ENCODE results near the gene SORCS3. TPM values are rescaled to one million over a fixed set of nuclear protein-coding genes. Genes with fewer than 3 reads are reported as not detected.

The SORCS3 gene
- total RNA-seq, 4 donors from 2014 or later = not detected

DNA sequence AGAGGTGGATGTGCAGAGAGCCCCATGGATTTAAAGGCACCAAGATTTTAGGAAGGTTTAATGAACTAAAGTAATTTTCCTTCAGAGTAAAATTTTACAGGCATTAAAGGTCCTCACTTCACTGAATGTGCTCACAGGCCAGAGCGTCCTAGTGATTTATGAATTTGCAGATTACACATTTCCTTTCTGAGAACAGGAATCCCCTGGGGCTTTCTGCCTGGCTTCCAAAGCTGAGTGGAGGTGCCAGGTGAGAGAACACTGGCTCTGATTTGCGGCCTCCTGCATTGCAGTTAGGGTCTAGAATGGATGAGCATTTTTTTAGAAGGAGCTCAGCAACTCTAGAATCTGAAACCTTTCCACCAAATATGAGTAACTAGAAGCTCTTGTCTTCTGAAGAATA, 194.3 kb downstream of the SORCS3 start:
- Histone ChIP-seq H3K9me3 (no peaks in the 10 kb centered on the region), H3K36me3 (no peaks in the 10 kb centered on the region), H3K27me3 (no peaks in the 10 kb centered on the region), H3K4me1 (no peaks in the 10 kb centered on the region), H3K27ac (no peak overlapping the region), H3K4me3 (no peak overlapping the region)
- no peak for DNase-seq
- intact Hi-C loops (cut with DNase I) = no loop called here
- WGBS, 2 donors = 30 to 37% methylated on average over 2 of the region's 2 CpGs
- TF ChIP-seq POLR2A (IDR thresholded peaks at IDR 0.05) = no peak
- TF ChIP-seq, protein P1, sequence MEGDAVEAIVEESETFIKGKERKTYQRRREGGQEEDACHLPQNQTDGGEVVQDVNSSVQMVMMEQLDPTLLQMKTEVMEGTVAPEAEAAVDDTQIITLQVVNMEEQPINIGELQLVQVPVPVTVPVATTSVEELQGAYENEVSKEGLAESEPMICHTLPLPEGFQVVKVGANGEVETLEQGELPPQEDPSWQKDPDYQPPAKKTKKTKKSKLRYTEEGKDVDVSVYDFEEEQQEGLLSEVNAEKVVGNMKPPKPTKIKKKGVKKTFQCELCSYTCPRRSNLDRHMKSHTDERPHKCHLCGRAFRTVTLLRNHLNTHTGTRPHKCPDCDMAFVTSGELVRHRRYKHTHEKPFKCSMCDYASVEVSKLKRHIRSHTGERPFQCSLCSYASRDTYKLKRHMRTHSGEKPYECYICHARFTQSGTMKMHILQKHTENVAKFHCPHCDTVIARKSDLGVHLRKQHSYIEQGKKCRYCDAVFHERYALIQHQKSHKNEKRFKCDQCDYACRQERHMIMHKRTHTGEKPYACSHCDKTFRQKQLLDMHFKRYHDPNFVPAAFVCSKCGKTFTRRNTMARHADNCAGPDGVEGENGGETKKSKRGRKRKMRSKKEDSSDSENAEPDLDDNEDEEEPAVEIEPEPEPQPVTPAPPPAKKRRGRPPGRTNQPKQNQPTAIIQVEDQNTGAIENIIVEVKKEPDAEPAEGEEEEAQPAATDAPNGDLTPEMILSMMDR (IDR thresholded peaks at IDR 0.05) = no peak

DNA sequence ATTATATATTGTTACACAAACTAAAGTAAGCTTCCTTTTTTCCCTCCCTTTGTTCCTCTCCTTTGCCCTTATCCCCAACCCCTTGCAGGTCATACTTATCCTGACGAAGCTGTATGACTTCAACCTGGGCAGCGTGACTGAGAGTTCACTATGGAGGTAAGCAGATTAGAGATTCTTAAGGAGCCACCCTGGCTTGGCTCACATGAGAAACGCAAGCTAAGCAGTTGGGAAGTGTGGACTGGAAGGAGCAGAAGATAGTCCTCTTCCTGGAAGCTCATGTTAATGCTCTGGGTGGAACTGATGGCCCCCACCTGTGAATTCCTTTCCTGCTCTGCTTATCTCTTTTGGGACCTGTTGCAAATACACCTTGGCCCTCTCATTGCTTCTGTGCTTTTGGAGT, 201.6 kb downstream of the SORCS3 start:
- H3K36me3 ChIP-seq = no peaks in the 10 kb centered on the region
- no peaks in the 10 kb centered on the region for H3K4me1 ChIP-seq
- H3K9me3 ChIP-seq = no peaks in the 10 kb centered on the region
- no peak overlapping the region for H3K27ac ChIP-seq
- intact Hi-C loops (cut with DNase I) = no loop called here
- no peak for DNase-seq
- TF ChIP-seq, protein P1 (IDR thresholded peaks at IDR 0.05) = no peak
- no peak overlapping the region for H3K4me3 ChIP-seq
- H3K27me3 ChIP-seq = no peaks in the 10 kb centered on the region
- 52 to 59% methylated on average over 2 to 3 of the region's 3 CpGs for WGBS, 2 donors

DNA sequence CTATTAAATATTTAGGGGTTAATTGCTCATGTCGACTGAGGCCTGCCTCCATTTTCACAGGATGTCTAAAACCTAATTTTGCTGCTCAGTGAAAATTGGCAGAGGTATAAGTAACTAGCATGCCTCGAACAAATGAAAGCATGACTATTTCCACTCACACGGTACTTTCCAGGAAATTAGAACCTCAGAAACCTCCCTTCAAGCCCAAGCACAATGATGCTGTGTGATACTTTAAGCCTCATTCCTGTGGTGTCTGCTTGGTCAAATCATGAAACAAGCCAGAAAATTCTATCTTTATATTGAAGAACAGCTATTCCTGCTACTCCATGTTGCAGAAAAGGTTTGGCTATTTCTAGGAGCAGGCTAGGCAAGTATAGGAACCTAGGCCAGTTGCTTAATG, 203.0 kb downstream of the SORCS3 start:
- Histone ChIP-seq H3K9me3 (no peaks in the 10 kb centered on the region), H3K4me3 (no peak overlapping the region), H3K36me3 (no peaks in the 10 kb centered on the region), H3K27ac (no peak overlapping the region), H3K27me3 (no peaks in the 10 kb centered on the region), H3K4me1 (no peaks in the 10 kb centered on the region)
- DNase-seq = no peak
- TF ChIP-seq POLR2A (IDR thresholded peaks at IDR 0.05) = no peak
- TF ChIP-seq, protein P1 (IDR thresholded peaks at IDR 0.05) = no peak
- intact Hi-C loops (cut with DNase I) = no loop called here
- 44 to 63% methylated on average over 3 of the region's 3 CpGs for WGBS, 2 donors

DNA sequence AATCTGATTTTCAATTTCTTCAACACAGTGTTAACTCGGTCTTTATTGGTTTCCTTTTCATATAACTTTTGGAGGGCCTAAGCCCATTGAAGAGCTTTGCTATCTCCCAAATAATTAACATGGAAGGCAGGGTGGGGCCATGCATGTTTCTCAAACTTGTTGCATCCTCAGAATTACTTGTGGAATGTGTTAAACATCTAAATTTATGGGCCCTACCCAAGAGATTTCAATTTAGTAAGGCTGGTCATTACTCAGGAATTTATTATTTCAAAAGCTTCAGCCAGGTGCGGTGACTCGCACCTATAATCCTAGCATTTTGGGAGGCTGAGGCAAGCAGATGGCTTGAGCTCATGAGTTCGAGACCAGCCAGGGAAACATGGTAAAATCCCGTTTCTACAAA, 208.9 kb downstream of the SORCS3 start:
- intact Hi-C loops (cut with DNase I) = no loop called here
- WGBS, 2 donors = 67 to 87% methylated on average over 5 of the region's 5 CpGs
- Histone ChIP-seq H3K27me3 (no peaks in the 10 kb centered on the region), H3K36me3 (no peaks in the 10 kb centered on the region), H3K4me3 (no peak overlapping the region), H3K4me1 (no peaks in the 10 kb centered on the region), H3K9me3 (no peaks in the 10 kb centered on the region), H3K27ac (no peak overlapping the region)
- no peak for TF ChIP-seq POLR2A (IDR thresholded peaks at IDR 0.05)
- TF ChIP-seq, protein P1 (IDR thresholded peaks at IDR 0.05) = no peak
- DNase-seq = no peak

DNA sequence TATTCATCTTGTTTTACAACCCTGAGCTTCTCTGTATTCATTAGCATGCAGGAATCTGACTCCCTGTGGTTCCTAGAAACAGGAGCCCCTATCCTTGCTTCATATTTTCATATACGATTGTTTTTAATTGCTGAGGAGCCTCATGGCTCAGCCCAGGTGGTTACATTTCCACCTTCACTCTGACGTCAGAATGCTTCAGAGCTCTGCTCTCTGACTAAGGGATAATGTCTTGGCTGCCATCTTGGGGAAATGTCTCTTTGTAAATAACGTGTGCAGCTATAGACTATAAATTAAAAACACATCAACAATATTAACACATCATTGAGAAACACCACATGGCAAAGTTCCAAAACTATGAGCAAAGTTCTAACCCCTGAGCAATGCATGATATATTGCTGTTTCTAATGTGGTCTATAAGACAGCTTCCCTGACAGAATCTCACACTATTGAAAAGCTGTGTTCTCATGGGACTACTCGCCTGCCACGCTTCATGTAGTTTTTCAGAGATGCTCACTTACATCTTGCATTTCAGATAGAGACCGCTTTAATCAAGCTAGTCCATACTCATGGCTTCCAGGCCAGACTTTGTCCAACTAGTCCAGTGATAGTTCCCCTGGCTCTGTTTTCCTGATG, 227.0 kb downstream of the SORCS3 start:
- Histone ChIP-seq H3K4me3 (no peak overlapping the region), H3K9me3 (no peaks in the 10 kb centered on the region), H3K36me3 (no peaks in the 10 kb centered on the region), H3K27ac (no peak overlapping the region), H3K4me1 (no peaks in the 10 kb centered on the region), H3K27me3 (no peaks in the 10 kb centered on the region)
- TF ChIP-seq, protein P1 (IDR thresholded peaks at IDR 0.05) = no peak
- no peak for TF ChIP-seq POLR2A (IDR thresholded peaks at IDR 0.05)
- no peak for DNase-seq
- intact Hi-C loops (cut with DNase I) = no loop called here
- WGBS, 2 donors = 75 to 77% methylated on average over 6 of the region's 6 CpGs

Measured in esophagus squamous epithelium (tissue), 5 donors.